ENCODE data around the gene DUS4L.

The DUS4L gene

GRCh38 chr7:107559864-107560263, 3.9 kb upstream of the DUS4L start:
- no peak overlapping the region for H3K4me3 ChIP-seq (ENCODE audit: low read length)
- no peak overlapping the region for H3K9ac ChIP-seq (ENCODE audit: low read length)
- no peak overlapping the region for H3K27ac ChIP-seq (ENCODE audit: low read depth, low read length)

DNA sequence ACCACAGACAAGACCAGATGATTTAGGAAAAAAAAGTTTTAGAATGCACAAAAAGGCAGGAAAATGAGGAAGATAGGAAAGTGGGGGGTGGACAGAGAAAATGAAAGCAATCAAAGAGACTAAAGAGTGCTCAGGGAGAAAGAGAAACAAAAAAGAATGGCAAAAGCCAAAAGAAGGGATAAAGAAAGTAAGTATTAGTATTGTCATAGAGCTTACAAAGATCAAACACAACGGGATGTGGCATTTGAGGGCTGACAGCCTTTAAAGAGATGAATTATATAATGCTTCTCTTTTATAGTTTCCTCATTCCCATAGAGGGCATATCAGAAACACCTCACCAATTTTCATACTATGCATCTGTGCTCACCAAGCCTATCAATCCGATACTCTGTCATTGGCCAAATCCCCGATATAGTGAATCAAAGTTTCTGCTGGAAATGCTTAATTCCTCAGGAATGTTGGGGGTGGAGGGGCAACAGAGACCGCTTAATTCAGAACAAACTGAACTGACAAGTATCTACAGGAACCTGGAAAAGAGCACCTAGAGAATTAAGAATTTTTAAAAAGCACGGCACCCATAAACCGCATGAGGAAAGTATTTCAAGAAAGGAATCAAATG, 2.8 kb upstream of the DUS4L start:
- H3K27ac ChIP-seq (ENCODE audit: low read depth, low read length), result no peak overlapping the region
- H3K4me1 ChIP-seq (ENCODE audit: control insufficient read depth, insufficient read depth, low read length), result peaks cover 2% of the 10 kb centered on the region
- peaks cover 2% of the 10 kb centered on the region for H3K36me3 ChIP-seq (ENCODE audit: control insufficient read depth, insufficient read depth, low read length)
- no peak overlapping the region for H3K4me3 ChIP-seq (ENCODE audit: low read length)
- no peaks in the 10 kb centered on the region for H3K27me3 ChIP-seq (ENCODE audit: control insufficient read depth, insufficient read depth, low read length)
- H3K9ac ChIP-seq (ENCODE audit: low read length), result no peak overlapping the region

More at GRCh38 chr7:107559864-107560263, 3.9 kb upstream of the DUS4L start:
- peaks cover 3% of the 10 kb centered on the region for H3K36me3 ChIP-seq (ENCODE audit: control insufficient read depth, insufficient read depth, low read length)
- H3K4me1 ChIP-seq (ENCODE audit: control insufficient read depth, insufficient read depth, low read length), result peaks cover 2% of the 10 kb centered on the region
- H3K27me3 ChIP-seq (ENCODE audit: control insufficient read depth, insufficient read depth, low read length), result no peaks in the 10 kb centered on the region

DNA sequence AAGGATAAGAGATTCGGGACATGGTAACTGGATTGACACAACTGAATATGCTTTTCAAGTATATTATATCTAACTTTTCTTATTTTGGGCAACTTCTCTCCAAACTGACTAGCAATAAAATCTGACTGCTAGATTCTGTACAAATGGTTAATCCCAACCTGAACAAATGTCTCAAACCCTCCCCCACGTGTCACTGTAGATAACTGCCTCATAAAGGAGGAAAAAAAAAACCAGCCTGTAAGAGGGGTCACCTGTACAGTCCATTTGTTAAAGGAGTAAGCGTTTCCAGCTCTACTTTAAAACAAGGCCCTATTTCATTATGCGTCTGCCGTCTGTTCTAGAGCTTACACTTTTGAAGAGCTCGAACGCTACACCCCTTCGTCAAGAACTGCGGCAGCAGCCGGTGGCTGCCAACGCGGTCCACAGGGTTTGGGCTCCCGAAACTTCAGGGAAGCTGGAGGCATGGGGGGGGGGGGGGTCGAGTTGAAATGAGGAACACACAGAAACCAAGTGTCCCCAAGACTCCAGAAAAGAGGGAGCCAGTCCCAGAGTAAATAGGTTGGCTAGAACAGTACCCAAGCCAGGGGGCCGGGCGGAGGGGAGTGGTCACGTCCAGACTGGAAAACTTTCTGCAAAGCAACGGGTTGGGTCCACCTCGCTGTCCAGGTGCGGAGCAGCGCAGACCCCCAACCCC, 543 bp upstream of the DUS4L start:
- Histone ChIP-seq H3K4me1 (ENCODE audit: control insufficient read depth, insufficient read depth, low read length) (peaks cover 2% of the 10 kb centered on the region), H3K27ac (ENCODE audit: low read depth, low read length) (peak overlapping the region; percentile 94), H3K36me3 (ENCODE audit: control insufficient read depth, insufficient read depth, low read length) (no peaks in the 10 kb centered on the region), H3K4me3 (ENCODE audit: low read length) (peak overlapping the region; percentile 99), H3K9ac (ENCODE audit: low read length) (peak overlapping the region; percentile 82), H3K27me3 (ENCODE audit: control insufficient read depth, insufficient read depth, low read length) (no peaks in the 10 kb centered on the region)

DNA sequence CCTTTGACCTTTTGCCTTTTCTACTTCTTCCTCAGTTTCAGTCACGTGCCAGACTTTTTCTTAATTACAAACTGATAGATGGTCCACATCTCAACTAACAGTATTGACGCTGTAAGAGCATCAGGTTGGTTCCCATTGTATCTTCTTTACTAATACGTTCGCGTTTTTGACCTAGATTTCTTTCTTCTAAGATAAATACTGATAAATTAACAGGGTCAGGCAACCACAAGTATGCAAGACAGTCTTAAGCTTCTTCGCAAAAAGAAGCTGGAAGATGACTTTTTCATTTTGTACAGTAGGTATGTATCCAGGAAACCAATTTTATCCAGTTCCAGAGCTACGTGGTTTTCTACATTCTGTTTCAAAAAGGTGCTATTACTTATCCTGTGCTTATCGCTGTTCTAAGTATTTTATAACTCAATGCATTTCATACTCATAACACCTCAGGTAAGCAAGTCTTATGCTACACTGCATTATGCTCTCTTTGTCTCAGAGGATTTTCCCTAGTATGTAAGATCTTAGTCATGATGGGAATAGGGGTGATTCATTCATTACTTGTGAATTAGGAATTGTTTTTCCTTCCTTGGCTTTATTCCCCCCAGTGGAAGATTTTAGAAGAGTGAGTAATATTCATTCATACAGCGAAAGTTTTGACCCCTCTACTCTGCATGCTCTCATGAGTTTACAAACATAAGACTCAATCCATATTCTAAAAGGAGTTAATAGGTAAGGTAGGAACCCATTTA, 955 bp downstream of the DUS4L start:
- Histone ChIP-seq H3K27ac (ENCODE audit: low read depth, low read length) (peak overlapping the region; percentile 94), H3K4me1 (ENCODE audit: control insufficient read depth, insufficient read depth, low read length) (peaks cover 2% of the 10 kb centered on the region), H3K27me3 (ENCODE audit: control insufficient read depth, insufficient read depth, low read length) (no peaks in the 10 kb centered on the region), H3K9ac (ENCODE audit: low read length) (no peak overlapping the region), H3K36me3 (ENCODE audit: control insufficient read depth, insufficient read depth, low read length) (no peaks in the 10 kb centered on the region), H3K4me3 (ENCODE audit: low read length) (peak overlapping the region; percentile 99)

- H3K27ac ChIP-seq (ENCODE audit: low read depth, low read length), result no peak overlapping the region
- no peaks in the 10 kb centered on the region for H3K27me3 ChIP-seq (ENCODE audit: control insufficient read depth, insufficient read depth, low read length)
- H3K4me1 ChIP-seq (ENCODE audit: control insufficient read depth, insufficient read depth, low read length), result no peaks in the 10 kb centered on the region
- no peak overlapping the region for H3K4me3 ChIP-seq (ENCODE audit: low read length)
- H3K36me3 ChIP-seq (ENCODE audit: control insufficient read depth, insufficient read depth, low read length), result no peaks in the 10 kb centered on the region
- no peak overlapping the region for H3K9ac ChIP-seq (ENCODE audit: low read length)
These were observed 6.5 kb downstream of the DUS4L start for GRCh38 chr7:107570298-107570697.

- no peaks in the 10 kb centered on the region for H3K27me3 ChIP-seq (ENCODE audit: control insufficient read depth, insufficient read depth, low read length)
- no peaks in the 10 kb centered on the region for H3K36me3 ChIP-seq (ENCODE audit: control insufficient read depth, insufficient read depth, low read length)
- no peak overlapping the region for H3K27ac ChIP-seq (ENCODE audit: low read depth, low read length)
- no peaks in the 10 kb centered on the region for H3K4me1 ChIP-seq (ENCODE audit: control insufficient read depth, insufficient read depth, low read length)
- H3K4me3 ChIP-seq (ENCODE audit: low read length), result no peak overlapping the region
- H3K9ac ChIP-seq (ENCODE audit: low read length), result no peak overlapping the region
These were observed 9.8 kb downstream of the DUS4L start for GRCh38 chr7:107573537-107573936.

- Histone ChIP-seq H3K4me3 (ENCODE audit: low read length) (peak overlapping the region; percentile 99), H3K9ac (ENCODE audit: low read length) (peak overlapping the region; percentile 86), H3K4me1 (ENCODE audit: control insufficient read depth, insufficient read depth, low read length) (peaks cover 6% of the 10 kb centered on the region), H3K27ac (ENCODE audit: low read depth, low read length) (peak overlapping the region; percentile 95), H3K36me3 (ENCODE audit: control insufficient read depth, insufficient read depth, low read length) (no peaks in the 10 kb centered on the region), H3K27me3 (ENCODE audit: control insufficient read depth, insufficient read depth, low read length) (no peaks in the 10 kb centered on the region)
These were observed 15.7 kb downstream of the DUS4L start for GRCh38 chr7:107579554-107579884.

DNA sequence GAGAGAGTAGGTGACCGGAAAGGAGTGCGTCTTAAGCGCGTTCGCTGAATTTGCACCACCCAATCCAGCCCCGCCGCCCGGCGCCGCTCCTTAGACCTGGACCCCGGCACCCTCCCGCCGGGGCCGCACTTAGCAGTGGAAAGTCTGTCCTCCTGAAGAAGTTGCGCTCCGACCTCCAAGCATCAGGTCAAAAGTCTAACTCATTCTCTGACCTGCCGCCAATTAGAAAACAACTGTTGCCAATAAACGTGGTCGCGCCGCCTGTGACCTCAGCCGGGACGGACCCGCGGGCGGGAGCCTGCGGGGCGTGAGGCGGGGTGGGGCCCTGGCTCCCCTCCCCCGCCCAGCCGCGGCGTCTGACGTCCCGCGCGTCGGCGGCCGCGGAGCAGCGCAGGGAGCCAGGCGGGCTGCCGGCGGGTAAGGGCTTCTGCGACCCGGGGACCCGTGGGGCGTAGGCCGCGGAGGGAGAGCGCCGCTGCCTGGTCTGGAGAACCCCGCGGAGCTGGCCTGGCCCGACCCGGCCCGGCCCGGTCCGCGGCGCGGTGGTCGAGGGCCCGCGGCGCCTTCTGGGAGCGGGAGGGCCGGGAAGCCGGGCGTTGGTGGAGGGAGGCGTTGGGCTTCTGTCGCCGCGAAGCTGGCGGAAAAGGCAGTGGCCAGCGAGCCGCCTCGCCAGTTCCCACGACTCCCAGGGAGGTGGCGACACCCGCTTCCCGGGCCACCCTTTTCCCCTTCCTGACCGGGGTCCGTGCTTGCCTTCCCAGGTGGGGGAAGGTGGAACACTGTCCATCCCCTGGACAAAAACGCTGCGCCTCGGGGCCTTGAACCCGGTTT, 16.3 kb downstream of the DUS4L start, which contains the start of gene BCAP29:
TSS of gene BCAP29 (plus strand) at position 362 of the 831 bp plus-strand sequence. CDS start 527 bp downstream, outside the sequence.
- peak within 1 kb of the TSS; percentile 86 for H3K9ac ChIP-seq (ENCODE audit: low read length)
- H3K4me1 ChIP-seq (ENCODE audit: control insufficient read depth, insufficient read depth, low read length), result peaks cover 6% of the 10 kb centered on the region
- H3K4me3 ChIP-seq (ENCODE audit: low read length), result peak within 1 kb of the TSS; percentile 99
- no peaks in the 10 kb centered on the region for H3K36me3 ChIP-seq (ENCODE audit: control insufficient read depth, insufficient read depth, low read length)
- H3K27me3 ChIP-seq (ENCODE audit: control insufficient read depth, insufficient read depth, low read length), result no peaks in the 10 kb centered on the region
- peak within 1 kb of the TSS; percentile 95 for H3K27ac ChIP-seq (ENCODE audit: low read depth, low read length)

- Histone ChIP-seq H3K4me3 (ENCODE audit: low read length) (peak overlapping the region; percentile 99), H3K36me3 (ENCODE audit: control insufficient read depth, insufficient read depth, low read length) (no peaks in the 10 kb centered on the region), H3K27me3 (ENCODE audit: control insufficient read depth, insufficient read depth, low read length) (no peaks in the 10 kb centered on the region), H3K4me1 (ENCODE audit: control insufficient read depth, insufficient read depth, low read length) (peaks cover 6% of the 10 kb centered on the region), H3K27ac (ENCODE audit: low read depth, low read length) (peak overlapping the region; percentile 95), H3K9ac (ENCODE audit: low read length) (peak overlapping the region; percentile 86)
These were observed 17.1 kb downstream of the DUS4L start for GRCh38 chr7:107580716-107581383.

DNA sequence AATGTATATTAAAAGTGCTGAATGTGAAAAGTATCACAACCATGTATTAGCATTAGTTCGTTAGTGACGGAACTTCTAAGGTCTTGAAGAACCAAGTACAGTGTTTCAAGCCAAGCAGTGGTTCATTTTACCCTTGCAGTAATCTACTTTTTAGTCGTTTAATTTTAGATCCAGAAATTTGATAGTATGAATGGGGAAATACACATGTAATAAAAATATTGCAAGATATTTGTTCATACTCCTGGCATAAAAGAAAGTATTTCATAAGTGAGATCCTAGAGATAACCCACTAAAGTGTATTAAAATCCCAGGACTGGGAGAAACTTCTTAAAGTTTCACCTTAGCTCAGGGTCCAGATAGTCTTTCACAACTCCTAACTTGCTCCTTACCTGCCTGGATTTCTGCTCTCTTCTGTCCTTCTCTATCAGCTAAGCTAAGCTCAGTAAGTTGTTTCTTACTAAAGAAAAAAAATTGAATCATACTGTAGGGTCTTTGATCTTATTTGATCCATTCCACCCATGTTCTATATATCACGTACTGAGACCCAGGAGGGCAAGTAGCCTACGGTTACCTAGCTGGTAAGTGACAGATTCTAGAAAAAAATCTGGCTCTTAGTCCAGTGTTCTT, 17.7 kb downstream of the DUS4L start:
- Histone ChIP-seq H3K27me3 (ENCODE audit: control insufficient read depth, insufficient read depth, low read length) (no peaks in the 10 kb centered on the region), H3K4me3 (ENCODE audit: low read length) (peak overlapping the region; percentile 99), H3K4me1 (ENCODE audit: control insufficient read depth, insufficient read depth, low read length) (peaks cover 6% of the 10 kb centered on the region), H3K36me3 (ENCODE audit: control insufficient read depth, insufficient read depth, low read length) (no peaks in the 10 kb centered on the region), H3K27ac (ENCODE audit: low read depth, low read length) (peak overlapping the region; percentile 3), H3K9ac (ENCODE audit: low read length) (no peak overlapping the region)

DNA sequence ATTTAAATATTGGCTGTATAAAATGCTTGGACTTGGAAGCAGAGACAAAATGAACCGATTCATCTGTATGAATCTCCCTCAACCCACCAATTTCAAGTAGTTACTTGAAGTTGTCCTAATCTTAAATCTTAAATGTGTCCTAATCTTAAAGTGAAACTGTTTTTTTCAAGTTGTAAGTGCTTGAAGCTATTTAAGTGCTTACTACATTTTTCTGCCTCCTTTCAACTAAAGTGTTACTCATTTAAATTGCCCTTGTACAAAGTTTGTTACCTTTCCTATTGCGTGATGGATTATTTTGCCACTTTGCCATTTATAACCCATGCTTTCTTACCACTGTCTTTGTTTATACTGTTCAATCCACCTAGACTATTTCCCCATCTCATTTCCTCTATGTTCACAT, 19.1 kb downstream of the DUS4L start:
- Histone ChIP-seq H3K4me3 (ENCODE audit: low read length) (no peak overlapping the region), H3K27me3 (ENCODE audit: control insufficient read depth, insufficient read depth, low read length) (no peaks in the 10 kb centered on the region), H3K9ac (ENCODE audit: low read length) (no peak overlapping the region), H3K27ac (ENCODE audit: low read depth, low read length) (no peak overlapping the region), H3K4me1 (ENCODE audit: control insufficient read depth, insufficient read depth, low read length) (peaks cover 6% of the 10 kb centered on the region), H3K36me3 (ENCODE audit: control insufficient read depth, insufficient read depth, low read length) (no peaks in the 10 kb centered on the region)
